GM21529 (cell line): ENCODE results near the gene INPP1.
A peak's percentile ranks its signal among the peaks of the same experiment; 100 is the strongest.
"Not testable (repeated sequence)": the region's sequence is repeated elsewhere in the genome, so short reads cannot be mapped to it uniquely, and the experiment has no call there.

ENCODE experiments used
- ATAC-seq: cut with Tn5 transposase; IDR thresholded peaks from one replicate; pipeline ENCODE4 v1.9.1; 2021; ENCODE audit not compliant: unreplicated experiment

The INPP1 gene

GRCh38 chr2:190343536-190344275 is at the start of gene INPP1:
Gene INPP1, plus strand, starts transcription at chr2:190343589. Its CDS starts 16,514 bp downstream, at chr2:190360103.
- ATAC-seq = peak; percentile 55

GRCh38 chr2:190297880-190298279 is 45.5 kb upstream of the INPP1 start:
- not testable (repeated sequence) for ATAC-seq

GRCh38 chr2:190301032-190301431 is 42.4 kb upstream of the INPP1 start:
- ATAC-seq = no peak

GRCh38 chr2:190302052-190302451 is 41.3 kb upstream of the INPP1 start:
- ATAC-seq = no peak

GRCh38 chr2:190303647-190304046 is 39.7 kb upstream of the INPP1 start:
- no peak for ATAC-seq

- ATAC-seq = no peak
Observed at GRCh38 chr2:190304404-190304803, 39.0 kb upstream of the INPP1 start.

- ATAC-seq = no peak
Observed at GRCh38 chr2:190308031-190308430, 35.4 kb upstream of the INPP1 start.

GRCh38 chr2:190311893-190312634 is 31.3 kb upstream of the INPP1 start:
- ATAC-seq = no peak

- not testable (repeated sequence) for ATAC-seq
Observed at GRCh38 chr2:190312635-190313025, 30.8 kb upstream of the INPP1 start.

- ATAC-seq = no peak
Observed at GRCh38 chr2:190313880-190314279, 29.5 kb upstream of the INPP1 start.

GRCh38 chr2:190315273-190315672 is 28.1 kb upstream of the INPP1 start:
- ATAC-seq = no peak

GRCh38 chr2:190318514-190318913 is 24.9 kb upstream of the INPP1 start:
- ATAC-seq = no peak

GRCh38 chr2:190318931-190319554 is 24.3 kb upstream of the INPP1 start:
- peak; percentile 29 for ATAC-seq

- ATAC-seq = peak; percentile 95
Observed at GRCh38 chr2:190319555-190320498, 23.6 kb upstream of the INPP1 start, which contains the start of gene HIBCH. Gene HIBCH, minus strand, starts transcription at chr2:190319826. Its CDS starts 76 bp downstream, at chr2:190319750.

- no peak for ATAC-seq
Observed at GRCh38 chr2:190320696-190321095, 22.7 kb upstream of the INPP1 start.

- ATAC-seq = no peak
Observed at GRCh38 chr2:190323406-190323805, 20.0 kb upstream of the INPP1 start.

- ATAC-seq = no peak
Observed at GRCh38 chr2:190325588-190325987, 17.8 kb upstream of the INPP1 start.

GRCh38 chr2:190327867-190328572 is 15.4 kb upstream of the INPP1 start:
- no peak for ATAC-seq

- no peak for ATAC-seq
Observed at GRCh38 chr2:190328573-190329147, 14.7 kb upstream of the INPP1 start.

- no peak for ATAC-seq
Observed at GRCh38 chr2:190333395-190333794, 10.0 kb upstream of the INPP1 start.
